Hematopoietic multipotent progenitor cell (in vitro differentiated cells): Measurements from ENCODE around the gene LFNG. TPM values are rescaled to one million over a fixed set of nuclear protein-coding genes. Genes with fewer than 3 reads are reported as not detected.
A peak's percentile ranks its signal among the peaks of the same experiment; 100 is the strongest.

Experiments
- DNase-seq, 3 donors: peaks; one replicate each; pipeline ENCODE4 v3.0.0-alpha.2; 2011 to 2015; ENCODE audit warnings: low read depth in 2 of 3, low spot score in 2 of 3
- total RNA-seq: library from RNA; depleted of rRNA; stranded (reverse); fragments of >200 nt; gene quantifications from one replicate; pipeline ENCODE4 v1.2.3, GENCODE V29; 2012

Gene LFNG
- total RNA-seq, 1 donor, result 22.4 TPM

DNA sequence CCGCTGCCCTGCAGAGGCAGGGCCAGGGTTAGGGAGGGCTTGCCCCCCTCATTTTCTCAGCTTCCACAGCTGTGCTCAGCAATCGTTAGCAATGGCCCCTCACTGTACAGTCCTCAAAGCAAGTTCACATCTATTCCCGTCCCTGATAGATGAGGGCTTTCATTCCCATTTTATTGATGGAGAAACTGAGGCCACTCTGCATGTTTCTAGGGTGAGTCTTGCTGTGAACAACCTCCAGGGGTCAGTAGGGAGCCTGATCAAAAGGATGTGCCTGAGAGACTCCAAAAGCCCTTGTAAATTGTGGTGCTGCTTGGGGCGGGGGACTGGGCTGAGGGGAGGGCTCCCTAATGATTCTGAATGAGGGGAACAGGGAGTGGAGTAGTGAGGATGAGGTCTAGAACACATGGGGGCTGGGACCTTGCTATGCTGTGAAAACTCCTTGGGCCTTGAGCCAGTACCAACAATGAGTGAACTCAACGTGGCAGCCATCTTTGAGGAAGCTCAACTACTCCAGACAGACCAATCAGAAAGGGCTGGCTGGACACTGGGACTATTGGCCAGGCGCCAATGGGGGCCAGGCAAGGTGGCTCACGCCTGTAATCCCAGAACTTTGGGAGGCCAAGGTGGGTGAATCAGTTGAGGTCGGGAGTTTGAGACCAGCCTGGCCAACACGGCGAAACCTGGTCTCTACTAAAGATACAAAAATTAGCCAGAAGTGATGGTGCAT, 36.7 kb upstream of the LFNG start:
- no peak for DNase-seq

DNA sequence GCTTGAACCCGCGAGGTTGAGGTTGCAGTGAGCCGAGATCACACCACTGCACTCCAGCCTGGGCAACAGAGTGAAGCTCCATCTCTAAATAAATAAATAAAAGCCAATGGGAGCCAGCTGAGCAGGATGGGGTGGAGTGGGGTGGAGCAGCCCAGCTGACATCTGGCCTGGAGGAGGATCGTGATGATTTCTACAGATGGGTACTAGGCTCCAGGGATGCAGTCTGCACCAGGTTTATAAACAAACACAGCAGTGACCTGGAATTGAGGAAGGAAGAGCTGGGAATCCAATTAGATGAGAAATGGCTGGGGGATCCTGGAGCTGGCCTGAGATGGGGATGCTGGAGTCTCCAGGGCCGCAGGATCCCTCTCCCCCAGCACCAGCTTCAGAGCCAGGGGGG, 36.1 kb upstream of the LFNG start:
- no peak for DNase-seq

DNA sequence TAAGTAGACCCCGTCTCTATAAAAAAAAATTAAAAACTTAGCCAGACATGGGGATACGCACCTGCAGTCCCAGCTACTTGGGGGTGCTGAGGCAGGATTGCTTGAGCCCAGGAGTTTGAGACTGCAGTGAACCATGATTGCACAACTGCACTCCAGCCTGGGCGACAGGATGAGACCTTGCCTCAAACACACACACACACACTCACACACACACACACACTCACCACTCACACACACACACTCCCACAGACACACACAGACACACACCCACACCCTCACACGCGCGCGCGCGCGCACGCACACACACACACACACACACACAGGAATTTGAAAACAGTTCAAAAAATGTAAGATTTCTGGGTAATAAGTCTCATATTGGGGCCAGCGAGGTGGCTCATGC, 34.7 kb upstream of the LFNG start:
- no peak for DNase-seq

DNA sequence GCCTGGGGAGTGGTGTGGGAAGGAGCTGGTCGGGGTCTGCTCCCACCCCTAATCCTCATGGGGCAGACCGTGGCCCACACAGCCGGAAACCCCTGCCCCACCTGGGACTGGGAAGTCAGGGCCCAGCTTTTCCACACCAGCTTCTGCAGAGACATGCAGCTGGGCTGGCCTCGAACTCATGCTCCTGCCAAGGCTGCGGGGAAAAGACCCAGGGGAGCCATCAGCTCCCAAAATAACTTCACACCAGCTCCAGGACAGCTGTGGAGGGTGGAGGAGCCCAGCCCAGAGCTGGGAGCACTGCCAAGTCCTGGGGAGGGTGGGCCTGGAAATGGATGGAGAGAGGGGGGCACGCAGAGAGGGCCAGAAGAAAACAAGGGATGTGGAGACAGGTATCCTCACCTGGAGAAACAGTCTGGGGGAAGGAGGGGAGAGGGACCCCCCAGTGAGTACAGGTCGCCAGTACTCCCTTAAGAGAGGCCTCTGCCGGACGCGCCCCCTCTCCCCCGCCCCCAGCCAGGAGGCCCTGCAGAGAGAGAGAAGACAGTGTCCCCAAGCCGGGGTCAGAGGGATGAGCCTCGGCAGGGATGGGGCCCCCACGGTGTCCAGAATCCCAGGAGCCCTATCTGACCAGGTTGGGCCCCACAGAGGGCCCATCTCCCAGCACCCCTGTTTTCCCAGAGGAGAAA, 31.8 kb upstream of the LFNG start:
- DNase-seq, result no peak

DNA sequence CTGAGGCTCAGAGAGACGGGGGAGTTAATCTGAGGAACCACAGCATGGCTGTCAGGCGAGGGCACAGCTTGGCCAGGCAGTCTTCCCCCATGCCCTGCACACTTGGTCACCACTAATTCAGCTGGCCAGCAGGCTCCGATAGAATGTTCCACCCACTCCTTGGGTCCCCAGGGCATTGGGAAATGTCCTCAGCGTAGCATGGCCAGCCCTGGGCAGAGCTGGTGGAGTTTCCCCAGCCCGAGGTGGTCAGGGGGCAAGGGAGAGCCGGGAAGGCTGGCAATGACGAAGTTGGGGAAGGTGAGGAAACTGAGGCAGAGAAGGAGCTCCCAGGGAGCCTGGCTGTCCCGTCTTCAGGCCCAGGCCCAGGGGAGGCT, 31.3 kb upstream of the LFNG start:
- DNase-seq, result no peak

DNA sequence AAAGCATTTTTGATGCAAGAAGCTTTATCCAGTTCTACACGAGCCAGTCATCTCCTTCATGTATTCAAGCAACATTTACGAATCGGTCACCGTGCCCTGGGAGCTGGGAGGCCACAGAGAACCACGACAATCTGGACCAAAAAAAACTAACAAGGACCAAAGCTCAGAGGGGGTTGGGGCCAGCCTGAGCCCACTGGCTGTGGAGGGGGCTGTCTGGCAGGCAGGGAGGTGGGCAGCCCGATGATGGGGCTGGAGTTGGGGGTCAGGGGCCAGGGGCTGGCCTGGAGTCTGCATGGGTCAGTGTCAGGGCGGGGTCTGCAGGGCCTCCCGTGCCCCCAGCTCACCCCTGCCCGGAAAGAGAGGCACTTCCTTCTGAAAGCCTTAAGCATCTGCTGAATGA, 30.9 kb upstream of the LFNG start:
- DNase-seq, result no peak

DNA sequence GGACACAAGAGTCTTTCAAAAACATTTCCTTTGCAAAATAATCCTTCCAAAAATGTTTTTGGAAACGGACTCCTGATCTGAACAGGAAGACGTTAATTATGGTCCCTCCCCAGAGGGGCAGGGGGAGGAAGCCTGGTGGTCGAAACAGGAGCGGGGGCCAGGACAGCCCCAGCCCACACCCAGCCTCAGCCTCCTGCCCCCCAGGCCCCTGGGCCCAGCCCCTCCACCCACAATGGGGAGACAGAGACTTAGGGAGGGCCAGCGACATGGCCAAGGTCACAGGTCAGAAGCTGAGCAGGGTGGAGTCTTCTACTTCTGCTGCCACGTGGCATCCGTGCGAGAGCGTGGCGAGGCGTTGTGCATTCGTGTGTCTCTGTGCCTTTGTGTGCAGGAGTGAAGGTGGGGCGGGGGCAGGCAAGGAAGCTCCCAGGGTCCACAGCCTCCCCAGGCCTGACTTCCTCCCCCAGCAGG, 29.4 kb upstream of the LFNG start:
- no peak for DNase-seq

DNA sequence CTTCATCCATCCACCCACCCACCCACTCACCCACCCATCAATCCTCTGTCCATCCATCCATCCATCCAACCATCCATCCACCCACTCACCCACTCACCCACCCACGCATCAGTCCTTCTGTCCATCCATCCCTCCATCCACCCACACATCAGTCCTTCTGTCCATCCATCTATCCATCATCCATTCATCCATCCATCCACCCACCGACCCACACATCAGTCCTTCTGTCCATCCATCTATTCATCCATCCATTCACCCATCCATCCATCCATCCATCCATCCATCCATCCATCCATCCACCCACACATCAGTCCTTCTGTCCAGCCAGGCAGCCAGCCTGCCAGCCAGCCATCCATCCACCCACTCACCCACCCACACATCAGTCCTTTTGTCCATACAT, 27.5 kb upstream of the LFNG start:
- no peak for DNase-seq

DNA sequence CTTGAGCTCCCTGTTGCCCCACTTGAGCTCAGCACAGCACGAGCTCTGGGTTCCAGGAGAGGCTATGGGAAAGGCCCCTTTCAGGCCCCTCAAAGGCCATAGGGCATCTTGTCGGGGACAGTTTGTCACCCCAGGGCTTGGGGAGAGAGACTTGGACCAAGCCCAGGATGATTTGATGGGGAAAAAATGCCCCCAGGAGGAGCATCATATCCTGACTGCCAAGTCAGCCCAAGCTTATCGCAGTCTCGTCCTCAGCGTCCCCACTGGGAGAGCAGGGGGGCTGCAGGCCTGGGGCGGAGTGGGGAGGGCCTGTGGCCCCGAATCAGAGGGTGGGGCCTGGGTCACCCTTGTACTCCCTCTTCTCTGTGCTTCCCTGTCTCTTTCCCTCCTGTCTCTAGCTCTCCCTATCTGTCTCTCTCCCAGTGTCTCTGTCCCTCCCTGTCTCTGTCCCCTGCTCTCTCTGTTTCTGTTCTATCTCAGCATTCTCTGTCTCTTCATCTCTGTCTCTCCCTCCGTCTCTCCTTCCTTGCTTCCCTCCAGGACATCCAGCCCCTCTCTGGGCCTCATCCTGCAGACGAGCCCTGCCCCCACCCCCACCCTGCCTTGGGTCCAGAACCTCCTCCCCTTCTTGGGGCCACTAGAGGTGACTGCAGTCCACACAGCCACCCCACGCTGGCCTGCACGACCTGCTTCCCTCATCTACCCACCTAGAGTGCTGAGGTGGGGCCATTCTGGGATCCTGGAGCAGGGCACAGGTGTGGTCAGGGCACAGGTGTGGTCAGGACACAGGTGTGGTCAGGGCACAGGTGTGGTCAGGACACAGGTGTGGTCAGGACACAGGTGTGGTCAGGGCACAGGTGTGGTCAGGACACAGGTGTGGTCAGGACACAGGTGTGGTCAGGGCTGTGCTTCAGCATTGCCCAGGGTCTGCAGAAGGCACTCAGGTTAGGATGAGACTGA, 26.1 kb upstream of the LFNG start:
- DNase-seq, result no peak

DNA sequence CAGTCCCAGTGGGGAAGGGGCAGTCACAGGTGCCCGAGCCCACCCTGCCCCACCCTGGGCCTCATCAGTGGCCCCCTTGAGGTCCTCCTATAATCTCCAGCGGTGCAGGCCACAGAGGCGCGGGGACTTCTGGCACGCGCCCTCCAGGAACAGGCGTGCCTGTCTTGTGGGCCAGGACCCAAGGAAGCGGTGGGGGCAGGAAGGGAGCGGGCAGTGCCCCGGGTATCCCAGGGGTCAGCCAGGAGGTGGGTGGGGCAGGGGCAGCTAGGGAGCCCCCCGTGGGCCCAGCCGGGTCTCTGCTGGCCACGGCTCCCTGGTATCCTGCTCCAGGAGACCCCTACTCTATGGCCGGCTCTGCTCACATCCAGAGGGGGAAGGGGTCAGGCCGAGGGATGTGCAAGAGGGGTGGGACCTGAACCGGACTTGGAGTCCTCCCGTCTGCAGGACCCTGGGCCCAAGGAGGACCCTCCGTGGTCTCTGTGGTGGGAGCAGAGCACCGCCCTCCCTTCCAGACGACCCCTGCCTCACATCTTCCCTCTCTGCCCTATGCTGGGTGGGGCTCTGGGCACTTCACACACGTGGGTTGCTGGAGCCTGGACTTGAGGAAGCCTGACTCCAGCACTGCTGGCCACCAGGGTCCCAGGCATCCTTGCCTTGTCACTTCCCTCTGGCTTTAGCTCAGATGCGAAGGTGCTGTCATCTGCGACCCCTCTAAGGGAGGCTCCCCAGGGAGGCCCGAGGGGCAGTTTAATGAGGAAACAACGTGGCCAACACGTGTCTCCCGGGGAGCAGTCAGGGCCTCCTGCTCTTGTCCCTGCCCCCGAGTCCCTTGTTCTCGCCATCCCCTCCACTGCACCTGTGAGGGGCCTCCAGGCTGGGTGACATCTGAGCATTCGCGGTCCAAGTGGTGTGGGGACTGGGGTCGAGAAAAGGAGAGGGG, 25.1 kb upstream of the LFNG start:
- no peak for DNase-seq

DNA sequence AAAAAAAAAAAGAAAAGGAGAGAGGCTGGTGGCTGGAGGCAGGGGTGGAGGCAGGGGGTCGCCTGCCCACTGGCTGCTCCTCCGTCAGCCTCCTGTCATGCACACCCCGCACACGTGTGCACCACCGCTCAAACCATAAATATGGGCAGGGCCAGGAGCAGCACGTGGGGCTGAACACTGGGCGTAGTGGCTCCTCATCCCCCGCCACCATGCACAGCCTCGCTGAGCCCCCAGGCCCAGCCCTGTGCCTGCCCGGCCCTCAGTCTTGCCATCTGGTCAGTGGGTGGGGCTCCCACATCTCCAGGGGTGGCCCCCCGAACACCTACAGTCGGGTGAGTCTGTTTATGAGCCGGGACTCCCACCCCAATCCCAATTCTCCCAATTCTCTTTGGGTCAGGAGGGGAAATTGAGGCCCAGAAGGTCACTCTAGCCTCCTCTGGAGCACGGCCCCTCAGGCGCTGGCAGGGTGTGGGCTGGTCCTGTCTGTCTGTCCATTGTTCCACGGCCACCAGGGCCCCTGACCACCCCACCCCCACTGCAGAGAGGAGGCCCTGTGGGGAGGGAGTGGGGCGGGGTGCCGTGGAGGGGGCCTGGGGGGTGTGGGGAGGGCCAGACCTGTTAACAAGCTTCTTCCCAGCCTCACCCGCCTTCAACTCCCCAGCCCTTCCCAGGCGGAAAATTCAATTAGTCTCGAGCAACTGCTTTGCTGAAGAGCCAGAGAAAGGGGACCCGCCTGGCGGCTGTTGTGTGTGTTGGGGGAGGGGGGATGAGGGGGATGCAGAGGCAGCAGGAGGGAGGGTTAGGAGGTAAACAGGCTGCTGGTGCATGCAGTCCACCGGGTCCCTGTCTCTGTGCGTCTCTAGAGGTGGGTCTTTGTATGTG, 23.9 kb upstream of the LFNG start:
- no peak for DNase-seq

DNA sequence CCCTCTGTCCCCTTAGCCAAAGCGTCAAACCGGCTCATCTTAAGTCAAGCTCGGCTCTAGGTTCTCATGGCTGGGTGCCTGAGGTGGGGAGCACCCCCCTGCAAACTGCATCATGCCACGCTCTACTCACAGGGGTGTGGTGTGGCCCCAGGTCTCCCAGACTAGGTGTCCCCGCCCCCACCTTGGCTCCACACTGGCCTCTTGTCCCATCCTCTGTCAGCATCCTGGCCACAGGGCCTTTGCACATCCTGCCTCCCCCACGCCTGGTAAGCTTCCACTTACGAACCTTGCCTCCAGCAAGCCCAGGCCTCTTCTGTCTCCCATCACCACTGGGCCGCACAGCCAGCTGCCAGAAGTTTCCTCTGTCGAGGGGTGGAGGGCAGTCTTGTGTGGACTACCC, 23.2 kb upstream of the LFNG start:
- no peak for DNase-seq

DNA sequence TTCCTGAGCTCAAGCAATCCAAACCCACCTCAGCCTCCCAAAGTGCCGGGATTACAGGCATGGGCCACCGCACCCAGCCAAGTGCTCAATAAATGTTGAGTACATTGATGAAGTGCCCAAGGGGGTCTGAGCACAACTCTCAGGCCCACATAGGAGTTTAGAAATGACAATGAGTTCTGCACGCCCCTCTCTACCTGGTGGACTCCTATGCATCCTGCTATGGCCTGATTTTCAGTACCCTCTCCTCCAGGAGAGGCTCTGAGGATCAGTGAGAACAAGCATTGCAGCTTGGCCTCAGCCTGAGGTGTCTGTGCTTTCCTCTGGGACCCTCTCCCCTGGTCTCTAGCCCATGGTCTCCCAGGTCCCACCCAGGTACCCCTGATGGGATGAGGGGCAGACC, 22.5 kb upstream of the LFNG start:
- DNase-seq, result no peak

DNA sequence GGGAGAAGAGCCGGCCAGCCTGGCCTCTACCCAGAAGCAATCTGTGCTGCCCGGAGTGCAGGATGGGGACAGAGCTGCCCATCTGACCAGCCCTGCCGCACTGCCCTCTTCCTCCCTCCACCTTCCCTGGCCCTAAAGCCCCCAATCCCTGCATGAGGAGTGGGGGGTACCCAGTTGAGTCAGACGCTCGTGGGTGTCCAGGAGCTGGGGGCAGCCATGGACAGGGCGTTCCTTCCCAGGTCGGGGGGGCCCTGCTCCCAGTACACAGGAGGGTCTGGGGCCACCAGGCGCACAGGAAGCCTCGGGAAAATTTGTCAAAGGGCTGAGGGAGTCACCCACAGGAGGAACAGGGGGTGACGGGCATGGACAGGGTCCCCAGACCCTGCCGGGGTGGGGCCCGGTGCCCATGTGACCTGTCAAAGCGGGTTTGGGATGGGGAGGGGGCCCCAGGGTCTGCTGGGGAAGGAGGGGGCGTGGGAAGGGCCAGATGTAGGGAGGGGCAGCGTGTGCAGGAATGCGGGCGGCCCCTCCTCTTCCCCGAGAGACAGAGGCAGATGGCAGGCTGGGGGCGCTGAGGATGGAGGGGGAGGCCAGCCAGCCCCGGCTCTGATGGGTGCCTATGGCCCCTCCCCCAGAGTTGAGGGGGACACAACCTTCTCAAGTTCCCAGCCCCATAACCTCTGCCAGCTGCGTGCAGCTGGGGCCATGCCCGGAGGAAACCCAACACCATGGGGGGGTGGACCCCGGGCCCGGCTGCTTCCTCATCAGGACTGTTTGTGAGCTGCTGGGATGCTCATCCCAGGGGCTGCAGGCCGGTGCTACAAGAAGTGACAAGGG, 21.9 kb upstream of the LFNG start:
- peak in 2 of 3 donors; percentile 51 to 69 for DNase-seq

DNA sequence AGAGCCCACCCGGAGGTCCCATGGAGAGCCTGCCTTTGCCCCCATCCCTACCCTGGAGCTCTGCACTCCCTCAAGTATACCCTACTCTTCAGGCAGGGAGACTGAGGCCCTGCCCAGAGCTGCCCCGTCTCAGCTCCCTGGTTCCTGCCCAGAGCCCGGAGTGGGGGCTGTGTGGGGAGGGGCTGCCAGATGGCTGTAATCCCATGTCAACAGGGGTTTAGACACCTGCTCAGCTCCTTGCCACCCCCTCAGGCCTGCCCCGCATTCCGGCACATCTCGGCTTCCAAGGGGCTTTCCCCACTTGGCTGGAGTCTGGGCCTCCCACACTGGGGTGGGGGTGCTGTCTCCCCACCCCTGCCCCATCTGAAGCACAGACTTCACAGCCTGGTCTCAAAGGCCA, 20.9 kb upstream of the LFNG start:
- DNase-seq, result no peak

DNA sequence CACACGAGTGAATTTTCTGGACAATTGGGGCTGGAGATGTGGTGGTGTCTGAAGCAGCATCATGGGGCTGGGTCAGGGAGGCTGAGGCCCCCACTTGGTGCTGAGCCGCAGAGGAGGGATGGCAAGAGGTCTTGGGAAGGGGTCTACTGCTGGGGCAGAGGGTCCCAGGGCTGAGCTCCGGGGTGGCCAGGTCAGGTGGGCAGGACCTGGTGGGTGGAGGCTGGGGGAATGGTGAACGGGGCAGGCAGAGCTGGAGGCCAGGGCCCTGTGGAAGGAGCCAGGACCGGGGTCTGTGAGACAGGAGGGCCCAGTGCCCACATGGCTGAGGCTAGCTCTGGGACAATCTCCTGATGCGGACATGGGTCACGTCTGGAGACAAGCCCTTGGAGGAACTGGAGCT, 20.4 kb upstream of the LFNG start:
- no peak for DNase-seq

DNA sequence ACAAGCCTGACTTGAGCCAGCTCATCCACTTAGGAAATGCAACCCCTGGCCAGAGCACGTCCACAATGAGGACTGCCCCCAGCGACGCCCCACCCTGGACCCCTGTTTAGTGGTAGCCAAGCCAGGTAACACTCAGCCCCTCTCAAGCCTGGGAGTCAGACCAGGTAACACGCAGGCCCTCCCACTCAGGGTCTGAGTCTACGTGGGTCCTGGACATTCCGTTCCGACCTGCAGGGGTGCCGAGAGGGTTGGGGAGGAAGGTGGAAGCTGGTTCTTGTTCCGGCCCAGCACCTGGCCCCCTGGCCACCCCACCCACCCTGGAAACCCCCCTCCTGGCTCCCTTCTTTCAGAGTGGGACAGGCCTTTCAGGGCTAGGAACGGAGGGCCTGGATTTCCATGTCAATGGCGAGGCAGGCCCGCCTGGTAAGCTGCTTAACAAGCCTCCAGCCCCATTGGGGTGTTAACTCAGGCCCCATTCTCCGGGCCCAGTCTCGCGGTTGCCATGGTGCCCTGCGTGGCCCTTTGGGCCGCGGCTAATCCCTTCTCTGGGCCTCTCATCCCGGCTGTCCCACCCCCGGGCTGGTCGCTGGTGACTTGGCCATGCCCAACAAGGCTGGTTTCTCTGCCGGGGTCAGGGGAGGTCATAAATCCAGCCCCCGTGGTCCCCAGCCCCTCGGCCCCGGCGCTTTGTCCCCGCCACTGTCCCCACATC, 19.7 kb upstream of the LFNG start:
- no peak for DNase-seq

DNA sequence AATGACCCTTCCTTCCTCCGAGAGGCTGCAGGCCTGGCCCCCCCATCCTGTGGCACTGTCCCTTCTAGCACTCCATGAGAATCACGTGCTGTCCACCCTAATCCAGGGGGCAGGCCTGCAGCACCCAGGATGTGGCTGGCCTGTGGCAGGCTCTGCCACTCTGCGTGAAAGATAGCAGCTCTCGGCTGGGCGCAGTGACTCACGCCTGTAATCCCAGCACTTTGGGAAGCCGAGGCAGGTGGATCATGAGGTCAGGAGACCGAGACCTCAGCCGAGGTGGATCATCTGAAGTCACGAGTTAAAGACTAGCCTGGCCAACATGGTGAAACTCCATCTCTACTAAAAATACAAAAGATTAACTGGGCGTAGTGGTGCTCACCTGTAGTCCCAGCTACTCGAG, 18.9 kb upstream of the LFNG start:
- no peak for DNase-seq
